ENCODE measurements around the gene GRK5.

- TF ChIP-seq CTCF (IDR thresholded peaks at IDR 0.05; ENCODE audit: insufficient read depth, low read length, poor library complexity, severe bottlenecking) (no peak), EZH2phosphoT487 (conservative IDR thresholded peaks at IDR 0.05; ENCODE audit: low read length) (no peak)
These were observed 45.2 kb downstream of the GRK5 start for GRCh38 chr10:119252470-119253151.
